ENCODE measurements around the gene TMC4. TPM values are rescaled to one million over a fixed set of nuclear protein-coding genes. Genes with fewer than 3 reads are reported as not detected.

TMC4 gene
- total RNA-seq, 4 donors from 2014 or later = 0.87 to 1.6 TPM; not detected in 2

DNA sequence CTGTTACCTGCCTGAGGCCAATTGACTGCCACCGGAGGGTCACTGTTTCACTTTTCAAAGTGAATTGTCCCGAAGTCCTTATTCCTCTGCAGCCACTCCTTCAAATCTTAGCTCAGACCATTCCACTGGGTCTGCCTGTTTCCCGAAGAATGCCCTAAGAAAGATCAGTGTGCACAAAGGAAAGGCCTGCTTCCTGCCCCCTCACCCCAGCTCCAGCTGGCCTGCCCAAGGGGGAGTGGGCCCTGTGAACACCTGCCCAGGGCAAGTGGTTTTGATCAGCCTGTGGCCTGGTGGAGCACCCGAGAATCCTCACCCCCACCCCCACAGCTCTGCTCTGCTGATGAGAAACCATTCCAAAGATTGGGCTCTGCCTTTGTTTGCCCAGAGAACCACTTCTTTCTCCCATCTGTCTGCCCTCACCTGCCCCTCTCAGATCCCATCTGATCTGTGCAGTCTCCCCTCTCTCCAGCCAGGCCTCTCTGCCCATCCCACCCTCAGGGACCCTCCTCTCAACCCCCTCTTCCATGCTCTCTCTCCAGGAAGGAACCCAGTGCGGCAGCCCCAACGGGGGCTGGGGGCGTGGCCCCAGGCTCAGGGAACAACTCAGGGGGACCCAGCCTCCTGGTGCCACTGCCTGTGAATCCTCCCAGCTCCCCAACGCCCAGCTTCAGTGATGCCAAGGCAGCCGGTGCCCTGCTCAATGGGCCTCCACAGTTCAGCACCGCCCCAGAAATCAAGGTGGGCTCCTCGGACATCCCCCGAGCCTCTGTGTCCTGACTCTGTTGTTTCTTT, 23.7 kb downstream of the TMC4 start:
- H3K4me1 ChIP-seq = no peaks in the 10 kb centered on the region
- TF ChIP-seq POLR2A (IDR thresholded peaks at IDR 0.05) = no peak
- TF ChIP-seq CTCF (IDR thresholded peaks at IDR 0.05 in 4 of 5, conservative IDR thresholded peaks at IDR 0.05 in 1 of 5) = no peak
- intact Hi-C loops (cut with DNase I; ENCODE audit: low total_unique reads) = no loop called here
- in situ Hi-C loops (cut with MboI; ENCODE audit: low sequenced_read_pairs in 4 of 4) = no loop called here
- no peak for ATAC-seq
- no peaks in the 10 kb centered on the region for H3K9me3 ChIP-seq
- H3K4me3 ChIP-seq = no peak overlapping the region
- H3K27ac ChIP-seq = no peak overlapping the region
- DNase-seq = no peak
- H3K36me3 ChIP-seq = peaks cover 3 to 100% of the 10 kb centered on the region in 2 donors
- no peaks in the 10 kb centered on the region for H3K27me3 ChIP-seq

DNA sequence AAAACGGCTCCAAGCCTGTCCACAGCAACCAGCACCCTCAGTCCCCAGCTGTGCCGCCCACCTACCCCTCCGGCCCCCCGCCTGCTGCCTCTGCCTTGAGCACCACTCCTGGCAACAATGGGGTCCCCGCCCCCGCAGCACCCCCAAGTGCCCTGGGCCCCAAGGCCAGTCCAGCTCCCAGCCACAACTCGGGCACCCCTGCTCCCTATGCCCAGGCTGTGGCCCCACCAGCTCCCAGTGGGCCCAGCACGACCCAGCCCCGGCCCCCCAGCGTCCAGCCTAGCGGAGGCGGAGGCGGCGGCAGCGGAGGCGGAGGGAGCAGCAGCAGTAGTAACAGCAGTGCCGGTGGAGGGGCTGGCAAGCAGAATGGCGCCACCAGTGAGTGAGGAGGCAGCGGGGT, 24.8 kb downstream of the TMC4 start:
- Histone ChIP-seq H3K27me3 (no peaks in the 10 kb centered on the region), H3K36me3 (peaks cover 3 to 100% of the 10 kb centered on the region in 2 donors), H3K27ac (no peak overlapping the region), H3K4me1 (no peaks in the 10 kb centered on the region), H3K4me3 (no peak overlapping the region), H3K9me3 (no peaks in the 10 kb centered on the region)
- TF ChIP-seq CTCF (IDR thresholded peaks at IDR 0.05 in 4 of 5, conservative IDR thresholded peaks at IDR 0.05 in 1 of 5) (no peak), POLR2A (IDR thresholded peaks at IDR 0.05) (no peak)
- intact Hi-C loops (cut with DNase I; ENCODE audit: low total_unique reads) = no loop called here
- ATAC-seq (no peak), DNase-seq (no peak)
- in situ Hi-C loops (cut with MboI; ENCODE audit: low sequenced_read_pairs in 4 of 4) = no loop called here

GRCh38 chr19:54147676-54148075, 25.3 kb downstream of the TMC4 start:
- TF ChIP-seq POLR2A (IDR thresholded peaks at IDR 0.05) (no peak), CTCF (IDR thresholded peaks at IDR 0.05 in 4 of 5, conservative IDR thresholded peaks at IDR 0.05 in 1 of 5) (no peak)
- in situ Hi-C loops (cut with MboI; ENCODE audit: low sequenced_read_pairs in 4 of 4) = no loop called here
- no peak overlapping the region for H3K27ac ChIP-seq
- DNase-seq = no peak
- intact Hi-C loops (cut with DNase I; ENCODE audit: low total_unique reads) = no loop called here
- H3K9me3 ChIP-seq = no peaks in the 10 kb centered on the region
- H3K4me3 ChIP-seq = no peak overlapping the region
- no peaks in the 10 kb centered on the region for H3K27me3 ChIP-seq
- no peak for ATAC-seq
- H3K36me3 ChIP-seq = peaks cover 3 to 100% of the 10 kb centered on the region in 2 donors
- H3K4me1 ChIP-seq = no peaks in the 10 kb centered on the region

DNA sequence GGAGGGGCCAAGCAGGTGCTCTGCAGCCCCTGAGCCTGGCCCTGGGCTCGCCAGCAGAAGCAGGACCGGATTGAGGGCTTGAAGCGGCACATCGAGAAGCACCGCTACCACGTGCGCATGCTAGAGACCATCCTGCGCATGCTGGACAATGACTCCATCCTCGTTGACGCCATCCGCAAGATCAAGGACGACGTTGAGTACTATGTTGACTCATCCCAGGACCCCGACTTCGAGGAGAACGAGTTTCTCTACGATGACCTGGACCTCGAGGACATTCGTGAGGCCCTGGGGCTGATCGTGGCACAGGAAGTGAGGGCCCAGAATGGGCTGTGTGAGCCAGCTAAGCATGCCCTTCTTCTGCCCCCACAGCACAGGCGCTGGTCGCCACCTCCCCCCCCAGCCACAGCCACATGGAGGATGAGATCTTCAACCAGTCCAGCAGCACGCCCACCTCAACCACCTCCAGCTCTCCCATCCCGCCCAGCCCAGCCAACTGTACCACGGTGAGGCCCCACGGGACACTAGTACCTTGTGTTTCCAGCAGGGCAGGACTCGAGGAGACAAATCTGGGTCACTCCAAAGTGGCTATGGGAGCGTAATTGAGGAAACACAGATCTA, 27.3 kb downstream of the TMC4 start:
- in situ Hi-C loops (cut with MboI; ENCODE audit: low sequenced_read_pairs in 4 of 4) (no loop called here), intact Hi-C loops (cut with DNase I; ENCODE audit: low total_unique reads) (no loop called here)
- no peak for TF ChIP-seq CTCF (IDR thresholded peaks at IDR 0.05 in 4 of 5, conservative IDR thresholded peaks at IDR 0.05 in 1 of 5)
- no peak for TF ChIP-seq POLR2A (IDR thresholded peaks at IDR 0.05)
- Histone ChIP-seq H3K27ac (no peak overlapping the region), H3K4me1 (peaks cover 2 to 7% of the 10 kb centered on the region in 2 donors), H3K36me3 (peaks cover 3 to 90% of the 10 kb centered on the region in 2 donors), H3K27me3 (no peaks in the 10 kb centered on the region), H3K9me3 (no peaks in the 10 kb centered on the region), H3K4me3 (no peak overlapping the region)
- no peak for ATAC-seq
- no peak for DNase-seq

All from gastrocnemius medialis (tissue), 4 donors.